SK-N-SH treated with all-trans-retinoic acid at 6 μM for 48 hours (cell line): Measurements from ENCODE around the gene HSPG2.

Source experiments
- CSDC2 ChIP-seq: fragments of 250-450 bp; sonication (Bioruptor Pico); IDR thresholded peaks from 2 replicates; pipeline ENCODE4 v1.5.0; 2020; ENCODE audit warnings: mild to moderate bottlenecking, moderate library complexity
- ESRRG ChIP-seq: fragments of 250-450 bp; sonication (Bioruptor Pico); IDR thresholded peaks from 2 replicates; pipeline ENCODE4 v1.6.1; 2021; ENCODE audit warnings: mild to moderate bottlenecking
- GLIS3 ChIP-seq: fragments of 250-450 bp; sonication (Bioruptor Pico); IDR thresholded peaks from 2 replicates; pipeline ENCODE4 v1.5.0; 2020; ENCODE audit warnings: mild to moderate bottlenecking, moderate library complexity
- POU6F1 ChIP-seq: fragments of 250-450 bp; sonication (Bioruptor Pico); IDR thresholded peaks from 2 replicates; pipeline ENCODE4 v1.8.0; 2021; ENCODE audit warnings: low read depth, mild to moderate bottlenecking, moderate library complexity, borderline replicate concordance
- PPARA ChIP-seq: fragments of 250-450 bp; sonication (Bioruptor Pico); IDR thresholded peaks from 2 replicates; pipeline ENCODE4 v1.5.0; 2020; ENCODE audit warnings: mild to moderate bottlenecking, borderline replicate concordance
- TCF4 ChIP-seq: fragments of 250-450 bp; sonication (Bioruptor Pico); IDR thresholded peaks from 2 replicates; pipeline ENCODE4 v1.8.0; 2021; ENCODE audit warnings: mild to moderate bottlenecking, moderate library complexity, borderline replicate concordance
- ZFP30 ChIP-seq: fragments of 450-650 bp; formaldehyde crosslinking; IDR thresholded peaks from 2 replicates; pipeline ENCODE4 v1.5.0; 2022; ENCODE audit warnings: mild to moderate bottlenecking, moderate library complexity

- no peak for TF ChIP-seq PPARA (CRISPR knock-in tag)
- no peak for TF ChIP-seq CSDC2 (CRISPR knock-in tag)
- TF ChIP-seq ZFP30 (CRISPR knock-in tag), result no peak
- TF ChIP-seq TCF4 (CRISPR knock-in tag), result no peak
- TF ChIP-seq ESRRG (CRISPR knock-in tag), result no peak
- no peak for TF ChIP-seq POU6F1 (CRISPR knock-in tag)
- TF ChIP-seq GLIS3 (CRISPR knock-in tag), result no peak
Measured at GRCh38 chr1:21828506-21829210, 108.5 kb downstream of the HSPG2 start.
